ENCODE data around the gene DNAH7. TPM values are rescaled to one million over a fixed set of nuclear protein-coding genes. Genes with fewer than 3 reads are reported as not detected.

DNAH7 gene
- total RNA-seq: under 1 TPM in 3 of 4 donors, not detected in 1; 0.10 to 0.29 (median 0.16) TPM
- under 1 TPM; 0.04 to 0.10 (median 0.08) TPM for polyA plus RNA-seq
- long read RNA-seq, donor 1: 0 reads
- long read RNA-seq, donor 2: 0 reads

DNA sequence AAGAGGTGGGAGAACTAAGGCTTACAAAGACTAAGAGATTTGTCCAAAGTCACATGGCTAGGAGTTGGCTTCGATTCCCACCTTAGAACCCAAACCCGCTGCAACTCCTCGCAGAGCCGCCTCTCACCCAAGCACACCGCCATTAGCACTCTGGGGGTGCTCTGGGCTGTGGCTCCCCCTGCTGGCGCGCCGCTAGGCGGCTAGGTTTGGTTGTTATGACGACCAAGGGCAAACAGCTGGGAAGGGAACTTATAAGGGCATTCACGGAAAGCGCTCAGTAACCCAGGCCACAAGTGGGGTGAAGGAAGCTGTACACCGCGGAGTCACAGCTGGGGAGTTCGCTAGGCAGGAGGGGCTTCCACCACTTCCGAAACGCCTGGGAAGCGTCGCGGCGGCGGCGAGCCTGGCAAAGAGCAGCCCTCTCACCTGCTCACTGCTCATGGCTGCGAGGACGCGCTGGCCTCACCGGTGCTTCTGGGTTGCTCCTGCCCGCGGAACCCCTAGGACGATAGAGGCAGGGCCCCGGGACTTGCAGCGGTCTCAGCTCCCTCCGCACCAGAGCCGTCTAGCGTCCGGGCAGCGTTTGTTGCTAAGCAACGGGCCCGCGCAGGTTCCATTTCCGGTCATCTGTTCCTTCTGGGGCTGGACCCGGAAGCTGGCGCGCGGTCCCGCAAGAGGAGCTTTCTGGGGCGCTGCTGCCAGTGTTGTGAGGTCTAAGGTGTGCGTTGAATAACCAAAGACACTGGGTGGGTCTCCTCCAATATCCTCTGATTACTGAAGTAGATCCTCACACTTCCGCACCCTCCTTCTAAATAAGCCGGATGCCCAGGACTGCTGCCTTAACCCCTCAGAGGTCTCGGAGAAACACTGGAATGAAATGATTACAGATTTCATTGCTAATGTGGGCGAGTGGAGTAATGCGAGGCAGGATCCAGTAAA, at the start of gene DNAH7:
TSS of gene DNAH7 (minus strand) at position 567 of the 939 bp plus-strand sequence. CDS start at position 441, 126 bp downstream.
- peaks cover 0 to 2% (median 0%) of the 10 kb centered on the region in 3 donors for H3K27me3 ChIP-seq (ENCODE audit: insufficient read depth in 3 of 3, low read length in 2 of 3)
- peak within 1 kb of the TSS; percentile 51 for H3K27ac ChIP-seq
- peaks cover 5% of the 10 kb centered on the region for H3K4me1 ChIP-seq
- peak within 1 kb of the TSS; percentile 77 for H3K4me3 ChIP-seq
- no peaks in the 10 kb centered on the region for H3K36me3 ChIP-seq (ENCODE audit: insufficient read depth in 1 of 2, low read depth in 1 of 2)
- peak; percentile 96 to 99 (median 98) for ATAC-seq
- 1 to 2% (median 1%) methylated on average over 52 to 53 of the region's 53 CpGs for WGBS, 3 donors
- no peaks in the 10 kb centered on the region for H3K9me3 ChIP-seq
- DNase-seq: peak; percentile 87 to 92
- intact Hi-C loops (cut with DNase I): no loop called here
- TF ChIP-seq CTCF (IDR thresholded peaks at IDR 0.05): peak; percentile 56

DNA sequence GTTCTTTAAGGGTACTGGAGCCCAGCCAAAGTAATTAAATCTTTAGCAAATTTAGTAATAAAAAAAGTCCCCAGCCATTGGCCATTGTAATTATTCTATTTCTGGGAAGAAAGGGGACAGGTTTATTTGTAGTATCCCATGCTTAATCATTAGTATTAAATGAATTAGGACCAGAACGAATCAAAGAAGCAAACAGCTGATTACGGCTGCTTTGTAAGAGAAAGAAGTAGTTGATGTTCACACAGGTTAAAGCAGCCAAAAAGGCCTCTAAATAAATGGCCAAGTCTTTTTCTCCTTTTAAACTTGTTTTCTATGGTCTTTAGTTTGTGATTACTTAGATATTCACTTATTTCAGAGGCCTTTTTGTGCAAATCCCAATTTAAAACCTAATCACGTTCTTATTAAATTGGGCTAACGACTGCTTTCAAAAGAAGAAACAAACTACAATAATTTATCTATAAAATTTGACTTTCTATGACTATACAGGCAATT, 48.6 kb upstream of the DNAH7 start:
- DNase-seq: no peak
- TF ChIP-seq CTCF (IDR thresholded peaks at IDR 0.05): no peak
- no peak for ATAC-seq
- Histone ChIP-seq H3K36me3 (ENCODE audit: insufficient read depth in 1 of 2, low read depth in 1 of 2) (no peaks in the 10 kb centered on the region), H3K4me1 (peaks cover 13% of the 10 kb centered on the region), H3K9me3 (no peaks in the 10 kb centered on the region), H3K4me3 (no peak overlapping the region), H3K27ac (no peak overlapping the region), H3K27me3 (ENCODE audit: insufficient read depth in 3 of 3, low read length in 2 of 3) (no peaks in the 10 kb centered on the region)
- intact Hi-C loops (cut with DNase I): no loop called here
- 70 to 82% (median 76%) methylated on average over 4 of the region's 4 CpGs for WGBS, 3 donors

GRCh38 chr2:196113061-196113974, 44.7 kb upstream of the DNAH7 start:
- ATAC-seq (peak in 1 of 4 donors; percentile 66), DNase-seq (no peak)
- no peaks in the 10 kb centered on the region for H3K36me3 ChIP-seq (ENCODE audit: insufficient read depth in 1 of 2, low read depth in 1 of 2)
- peak overlapping the region; percentile 29 for H3K4me3 ChIP-seq
- intact Hi-C loops (cut with DNase I): no loop called here
- no peak for TF ChIP-seq CTCF (IDR thresholded peaks at IDR 0.05)
- 13 to 23% (median 15%) methylated on average over 7 of the region's 7 CpGs for WGBS, 3 donors
- no peaks in the 10 kb centered on the region for H3K27me3 ChIP-seq (ENCODE audit: insufficient read depth in 3 of 3, low read length in 2 of 3)
- H3K27ac ChIP-seq: peak overlapping the region; percentile 3
- H3K9me3 ChIP-seq: no peaks in the 10 kb centered on the region
- H3K4me1 ChIP-seq: peaks cover 25% of the 10 kb centered on the region

- DNase-seq (no peak), ATAC-seq (peak in 1 of 4 donors; percentile 36)
- no peak overlapping the region for H3K4me3 ChIP-seq
- H3K36me3 ChIP-seq (ENCODE audit: insufficient read depth in 1 of 2, low read depth in 1 of 2): no peaks in the 10 kb centered on the region
- WGBS, 3 donors: 38 to 50% (median 42%) methylated on average over 5 of the region's 5 CpGs
- peaks cover 25% of the 10 kb centered on the region for H3K4me1 ChIP-seq
- H3K27me3 ChIP-seq (ENCODE audit: insufficient read depth in 3 of 3, low read length in 2 of 3): no peaks in the 10 kb centered on the region
- intact Hi-C loops (cut with DNase I): no loop called here
- no peak for TF ChIP-seq CTCF (IDR thresholded peaks at IDR 0.05)
- peak overlapping the region; percentile 3 for H3K27ac ChIP-seq
- no peaks in the 10 kb centered on the region for H3K9me3 ChIP-seq
These were observed 43.9 kb upstream of the DNAH7 start for GRCh38 chr2:196112418-196113034.

Measured in psoas muscle (tissue), 8 donors.